ENCODE data around the gene OTOG. TPM values are rescaled to one million over a fixed set of nuclear protein-coding genes. Genes with fewer than 3 reads are reported as not detected.

Gene OTOG
- total RNA-seq, 2 experiments from 2014 or later = not detected

DNA sequence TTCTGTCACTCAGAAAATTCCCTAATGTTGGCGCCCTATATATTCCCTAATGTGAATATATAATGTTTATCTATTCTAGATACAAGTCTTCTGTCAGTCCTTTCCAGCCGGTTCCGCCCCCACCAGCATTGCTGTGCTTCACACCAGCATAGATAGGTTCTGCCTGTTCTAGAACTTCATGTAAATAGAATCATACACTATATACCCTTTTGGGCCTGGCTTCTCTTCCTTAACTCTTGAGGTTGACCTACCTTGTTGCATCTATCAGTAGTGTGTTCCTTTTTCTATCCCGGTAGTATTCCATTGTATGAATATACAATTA, 34.6 kb downstream of the OTOG start:
- H3K4me3 Mint-ChIP-seq = no peak overlapping the region
- H3K36me3 Mint-ChIP-seq (ENCODE audit: low read depth) = no peaks in the 10 kb centered on the region
- ChIA-PET POLR2A (no interaction called here), CTCF (no interaction called here)
- no peaks in the 10 kb centered on the region for H3K9me3 Mint-ChIP-seq
- intact Hi-C loops (cut with micrococcal nuclease) = no loop called here
- TF ChIP-seq, protein P1, sequence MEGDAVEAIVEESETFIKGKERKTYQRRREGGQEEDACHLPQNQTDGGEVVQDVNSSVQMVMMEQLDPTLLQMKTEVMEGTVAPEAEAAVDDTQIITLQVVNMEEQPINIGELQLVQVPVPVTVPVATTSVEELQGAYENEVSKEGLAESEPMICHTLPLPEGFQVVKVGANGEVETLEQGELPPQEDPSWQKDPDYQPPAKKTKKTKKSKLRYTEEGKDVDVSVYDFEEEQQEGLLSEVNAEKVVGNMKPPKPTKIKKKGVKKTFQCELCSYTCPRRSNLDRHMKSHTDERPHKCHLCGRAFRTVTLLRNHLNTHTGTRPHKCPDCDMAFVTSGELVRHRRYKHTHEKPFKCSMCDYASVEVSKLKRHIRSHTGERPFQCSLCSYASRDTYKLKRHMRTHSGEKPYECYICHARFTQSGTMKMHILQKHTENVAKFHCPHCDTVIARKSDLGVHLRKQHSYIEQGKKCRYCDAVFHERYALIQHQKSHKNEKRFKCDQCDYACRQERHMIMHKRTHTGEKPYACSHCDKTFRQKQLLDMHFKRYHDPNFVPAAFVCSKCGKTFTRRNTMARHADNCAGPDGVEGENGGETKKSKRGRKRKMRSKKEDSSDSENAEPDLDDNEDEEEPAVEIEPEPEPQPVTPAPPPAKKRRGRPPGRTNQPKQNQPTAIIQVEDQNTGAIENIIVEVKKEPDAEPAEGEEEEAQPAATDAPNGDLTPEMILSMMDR (IDR thresholded peaks at IDR 0.05) = no peak
- ATAC-seq = no peak
- H3K4me1 Mint-ChIP-seq (ENCODE audit: low read depth) = no peaks in the 10 kb centered on the region
- H3K27ac Mint-ChIP-seq = no peak overlapping the region
- no peak for DNase-seq
- H3K27me3 Mint-ChIP-seq = peaks cover 6% of the 10 kb centered on the region

DNA sequence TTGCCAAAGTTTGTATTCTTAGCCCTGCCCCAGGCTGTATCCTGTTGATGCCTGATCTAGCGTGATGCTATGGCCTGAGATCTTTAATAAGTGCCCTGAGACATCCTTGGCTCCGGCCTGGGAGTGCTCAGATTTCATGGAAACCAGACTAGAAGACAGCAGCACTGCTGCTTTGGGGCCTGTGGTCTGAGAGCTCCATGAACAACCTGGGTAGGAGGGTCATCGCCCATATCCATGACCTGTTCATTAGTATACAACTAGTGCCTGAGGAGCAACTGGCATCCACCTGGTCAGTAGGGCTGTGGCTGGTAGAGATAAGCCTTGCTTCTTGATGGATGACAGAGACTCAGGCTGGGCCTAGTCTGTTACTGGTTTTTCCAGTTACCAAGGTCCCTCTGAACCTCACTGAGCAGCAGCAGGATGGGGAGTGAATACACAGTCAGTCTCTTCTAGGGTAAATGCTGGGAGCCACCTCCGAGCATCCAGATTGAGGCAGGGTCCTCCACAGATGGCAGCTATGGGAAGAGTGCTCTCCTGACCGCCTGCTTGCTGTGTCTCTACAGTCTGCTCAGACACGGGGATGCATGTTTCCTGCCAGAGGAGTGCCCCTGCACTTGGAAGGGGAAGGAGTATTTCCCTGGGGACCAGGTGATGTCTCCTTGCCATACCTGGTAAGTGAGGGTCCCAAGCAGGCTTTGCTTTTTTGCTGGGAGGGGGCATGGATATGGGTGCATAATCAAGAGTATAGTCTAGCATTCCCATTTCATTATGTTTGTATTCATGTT, 39.0 kb downstream of the OTOG start:
- no peak for DNase-seq
- H3K27ac Mint-ChIP-seq = no peak overlapping the region

DNA sequence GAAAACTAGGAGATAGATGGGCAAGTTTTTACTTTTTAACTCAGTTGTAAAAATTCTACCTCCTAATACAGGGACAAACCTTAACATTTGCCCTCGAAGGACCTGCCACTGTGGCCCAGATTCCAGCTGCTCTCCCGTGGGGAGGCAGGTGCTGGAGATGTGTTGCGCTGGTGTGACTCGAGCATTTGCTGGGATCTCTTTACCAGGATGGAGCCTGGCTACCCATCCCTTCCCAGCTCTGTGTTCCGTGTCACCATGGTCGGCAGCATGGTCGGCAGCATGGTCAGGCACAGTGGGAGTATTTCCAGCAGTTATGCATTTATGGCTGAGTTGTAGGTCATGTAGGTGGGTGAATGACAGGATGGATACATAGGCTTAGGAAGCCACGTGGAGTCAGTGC, 41.1 kb downstream of the OTOG start:
- Mint-ChIP-seq H3K4me3 (no peak overlapping the region), H3K27ac (no peak overlapping the region), H3K4me1 (ENCODE audit: low read depth) (no peaks in the 10 kb centered on the region), H3K36me3 (ENCODE audit: low read depth) (no peaks in the 10 kb centered on the region), H3K9me3 (no peaks in the 10 kb centered on the region), H3K27me3 (peaks cover 5% of the 10 kb centered on the region)
- ATAC-seq = no peak
- no peak for DNase-seq
- CTCF ChIA-PET = no interaction called here
- intact Hi-C loops (cut with micrococcal nuclease) = no loop called here
- TF ChIP-seq, protein P1 (IDR thresholded peaks at IDR 0.05) = no peak
- POLR2A ChIA-PET = no interaction called here

More for the DNA sequence above, 39.0 kb downstream of the OTOG start:
- no peaks in the 10 kb centered on the region for H3K36me3 Mint-ChIP-seq (ENCODE audit: low read depth)
- intact Hi-C loops (cut with micrococcal nuclease) = no loop called here
- no peak for ATAC-seq
- no peaks in the 10 kb centered on the region for H3K4me1 Mint-ChIP-seq (ENCODE audit: low read depth)
- TF ChIP-seq, protein P1 (IDR thresholded peaks at IDR 0.05) = no peak
- no peak overlapping the region for H3K4me3 Mint-ChIP-seq
- POLR2A ChIA-PET = no interaction called here
- peaks cover 5% of the 10 kb centered on the region for H3K27me3 Mint-ChIP-seq
- no peaks in the 10 kb centered on the region for H3K9me3 Mint-ChIP-seq
- CTCF ChIA-PET = no interaction called here

DNA sequence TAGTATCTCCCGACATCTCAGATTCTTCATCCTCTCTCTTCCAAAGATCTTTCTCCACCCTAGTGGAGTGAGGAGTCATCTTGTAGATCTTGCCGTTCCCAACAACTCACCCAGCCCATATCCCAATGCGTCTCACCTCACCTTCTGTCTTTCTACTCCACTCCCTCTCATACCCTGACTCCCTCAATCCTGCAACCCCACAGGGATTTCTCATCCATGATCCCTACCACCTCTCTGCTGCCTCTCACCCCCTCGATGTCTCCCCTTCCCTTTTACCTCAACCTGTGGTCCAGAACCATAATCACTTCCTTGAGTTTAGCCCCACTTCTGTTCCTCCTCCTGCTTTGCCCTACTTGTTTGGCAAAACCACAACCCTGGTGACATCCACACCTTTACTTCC, 41.7 kb downstream of the OTOG start:
- Mint-ChIP-seq H3K36me3 (ENCODE audit: low read depth) (no peaks in the 10 kb centered on the region), H3K27ac (no peak overlapping the region), H3K4me3 (no peak overlapping the region), H3K4me1 (ENCODE audit: low read depth) (no peaks in the 10 kb centered on the region), H3K9me3 (no peaks in the 10 kb centered on the region), H3K27me3 (peaks cover 4% of the 10 kb centered on the region)
- TF ChIP-seq, protein P1 (IDR thresholded peaks at IDR 0.05) = no peak
- ChIA-PET CTCF (no interaction called here), POLR2A (no interaction called here)
- intact Hi-C loops (cut with micrococcal nuclease) = no loop called here
- ATAC-seq (no peak), DNase-seq (no peak)

DNA sequence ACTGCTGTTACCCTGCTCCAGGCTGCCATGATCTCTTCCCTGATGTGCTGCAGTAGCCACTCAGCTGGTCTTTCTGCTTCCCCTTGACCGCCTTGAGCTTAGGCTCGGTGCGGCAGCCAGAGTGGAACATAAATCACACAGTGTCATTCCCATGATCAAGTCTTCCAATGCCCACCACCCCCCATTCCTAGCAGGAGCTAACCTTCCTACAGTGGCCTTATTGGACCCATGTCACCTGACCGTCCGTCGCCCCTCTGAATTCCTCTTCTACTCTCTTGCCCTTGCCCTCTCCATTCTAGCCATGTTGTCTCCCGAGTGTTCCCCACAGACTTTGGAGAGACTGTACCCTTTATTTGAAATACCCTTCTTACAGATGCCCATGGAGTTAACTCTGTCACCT, 43.4 kb downstream of the OTOG start:
- ATAC-seq (no peak), DNase-seq (no peak)
- H3K4me3 Mint-ChIP-seq = no peak overlapping the region
- no peaks in the 10 kb centered on the region for H3K36me3 Mint-ChIP-seq (ENCODE audit: low read depth)
- intact Hi-C loops (cut with micrococcal nuclease) = loop anchor here (10.0 kb wide), 1 partner anchor 124 kb away; the partner anchor contains the start of gene MYOD1
- no peak overlapping the region for H3K27ac Mint-ChIP-seq
- no peaks in the 10 kb centered on the region for H3K9me3 Mint-ChIP-seq
- TF ChIP-seq, protein P1 (IDR thresholded peaks at IDR 0.05) = no peak
- POLR2A ChIA-PET = no interaction called here
- H3K27me3 Mint-ChIP-seq = peaks cover 4% of the 10 kb centered on the region
- no peaks in the 10 kb centered on the region for H3K4me1 Mint-ChIP-seq (ENCODE audit: low read depth)
- CTCF ChIA-PET = no interaction called here
